Activated CD8-positive, alpha-beta T cell treated with anti-CD3 and anti-CD28 coated beads for 36 hours (primary cell): ENCODE data around the gene FAM32A. TPM values are rescaled to one million over a fixed set of nuclear protein-coding genes. Genes with fewer than 3 reads are reported as not detected.

ENCODE experiments used
- ATAC-seq: fragments of 200-7000 bp; cut with Tn5 transposase; one replicate; pipeline ENCODE4 v1.10.0; 2021; ENCODE audit warnings: mild to moderate bottlenecking, moderate library complexity
- CTCF ChIA-PET: fragments of 350-600 bp; sonication (Branson Sonifier 250); formaldehyde crosslinking; loops from one replicate; lab custom pipeline; 2021; ENCODE audit warnings: antibody characterized with exemption; lab: Charles Lee
- POLR2A ChIA-PET: fragments of 350-600 bp; sonication (Branson Sonifier 250); formaldehyde crosslinking; loops from one replicate; lab custom pipeline; 2021; ENCODE audit warnings: antibody characterized with exemption; lab: Charles Lee
- DNase-seq: peaks from one replicate; pipeline ENCODE4 v3.0.0-alpha.2; 2020
- H3K27ac Mint-ChIP-seq: one replicate; pipeline ENCODE4 v1.8.0; 2021; ENCODE audit warnings: mild to moderate bottlenecking, mixed read lengths
- H3K27me3 Mint-ChIP-seq: one replicate; pipeline ENCODE4 v1.8.0; 2021; ENCODE audit warnings: mixed read lengths
- H3K36me3 Mint-ChIP-seq: one replicate; pipeline ENCODE4 v1.8.0; 2021; ENCODE audit warnings: low read depth, mixed read lengths
- H3K4me1 Mint-ChIP-seq: one replicate; pipeline ENCODE4 v1.8.0; 2021; ENCODE audit warnings: low read depth, mixed read lengths
- H3K4me3 Mint-ChIP-seq: one replicate; pipeline ENCODE4 v1.8.0; 2021; ENCODE audit warnings: mild to moderate bottlenecking, moderate library complexity, mixed read lengths
- H3K9me3 Mint-ChIP-seq: one replicate; pipeline ENCODE4 v1.8.0; 2021; ENCODE audit warnings: mixed read lengths
- CTCF ChIP-seq: fragments of 200-600 bp; IDR thresholded peaks from one replicate; pipeline ENCODE4 v1.8.0; 2022; ENCODE audit warnings: antibody characterized with exemption, mild to moderate bottlenecking
- intact Hi-C: fragments of 100-400 bp; cut with micrococcal nuclease; formaldehyde crosslinking; loops from one replicate; pipeline ENCODE4 v1.10.0; 2022
- total RNA-seq, 2 experiments: library from RNA; stranded (reverse); gene quantifications; one replicate each; pipeline ENCODE4 v1.2.3, GENCODE V29; 2021

FAM32A gene
- total RNA-seq, 2 experiments from 2014 or later: 41.7 to 44.7 TPM

- ATAC-seq (no peak), DNase-seq (peak; percentile 30)
- Mint-ChIP-seq H3K4me3 (no peak overlapping the region), H3K4me1 (peaks cover 30% of the 10 kb centered on the region), H3K27ac (peak overlapping the region; percentile 42), H3K27me3 (no peaks in the 10 kb centered on the region), H3K36me3 (peaks cover 11% of the 10 kb centered on the region), H3K9me3 (no peaks in the 10 kb centered on the region)
- intact Hi-C loops: no loop called here
- POLR2A ChIA-PET: interaction anchor here (0.6 kb wide), 1 partner anchor 21 kb away, joined by 3 read pairs; no protein-coding TSS in a partner anchor
- TF ChIP-seq CTCF: no peak
- CTCF ChIA-PET: interaction anchor here (1.1 kb wide), 1 partner anchor 19 kb away, joined by 4 read pairs; no protein-coding TSS in a partner anchor
Measured at GRCh38 chr19:16141043-16141442, 44.2 kb upstream of the FAM32A start.

GRCh38 chr19:16142032-16142580 lies 43.1 kb upstream of the FAM32A start:
- ATAC-seq (no peak), DNase-seq (no peak)
- peak overlapping the region; percentile 46 for H3K27ac Mint-ChIP-seq
- no peak for TF ChIP-seq CTCF
- no peaks in the 10 kb centered on the region for H3K9me3 Mint-ChIP-seq
- no peak overlapping the region for H3K4me3 Mint-ChIP-seq
- intact Hi-C loops: no loop called here
- peaks cover 14% of the 10 kb centered on the region for H3K36me3 Mint-ChIP-seq
- H3K4me1 Mint-ChIP-seq: peaks cover 34% of the 10 kb centered on the region
- ChIA-PET CTCF (interaction anchor here (0.7 to 1.2 kb wide), 4 partner anchors 20 to 80 kb away, joined by 3 to 4 read pairs (median 3); partner anchors contain the start of gene FAM32A), POLR2A (no interaction called here)
- H3K27me3 Mint-ChIP-seq: no peaks in the 10 kb centered on the region

- H3K27ac Mint-ChIP-seq: peak within 1 kb of the TSS; percentile 98
- ATAC-seq: peak; percentile 99
Measured at GRCh38 chr19:16143399-16144215, 41.6 kb upstream of the FAM32A start, which contains the start of gene HSH2D. TSS of gene HSH2D (plus strand) at chr19:16143685. CDS start at chr19:16148751, 5,066 bp downstream.

GRCh38 chr19:16144216-16144581 lies 41.0 kb upstream of the FAM32A start:
- intact Hi-C loops: no loop called here
- ATAC-seq (peak; percentile 9), DNase-seq (no peak)
- Mint-ChIP-seq H3K9me3 (no peaks in the 10 kb centered on the region), H3K4me1 (peaks cover 37% of the 10 kb centered on the region), H3K27me3 (no peaks in the 10 kb centered on the region), H3K4me3 (peak overlapping the region; percentile 98), H3K36me3 (peaks cover 18% of the 10 kb centered on the region), H3K27ac (peak overlapping the region; percentile 98)
- POLR2A ChIA-PET: interaction anchor here (0.8 to 2.6 kb wide), 16 partner anchors 8 to 74 kb away, joined by 3 to 12 read pairs (median 4); partner anchors contain the start of genes AP1M1, FAM32A, RAB8A and TPM4
- no peak for TF ChIP-seq CTCF
- CTCF ChIA-PET: interaction anchor here (0.7 to 4.1 kb wide), 6 partner anchors 23 to 515 kb away, joined by 3 to 19 read pairs (median 4); no protein-coding TSS in a partner anchor

More at GRCh38 chr19:16143399-16144215, 41.6 kb upstream of the FAM32A start, which contains the start of gene HSH2D:
- no peaks in the 10 kb centered on the region for H3K27me3 Mint-ChIP-seq
- POLR2A ChIA-PET: interaction anchor here (0.7 to 2.6 kb wide), 18 partner anchors 9 to 73 kb away, joined by 3 to 12 read pairs (median 4); partner anchors contain the start of genes AP1M1, FAM32A, RAB8A and TPM4
- TF ChIP-seq CTCF: no peak
- intact Hi-C loops: no loop called here
- peaks cover 34% of the 10 kb centered on the region for H3K4me1 Mint-ChIP-seq
- no peaks in the 10 kb centered on the region for H3K9me3 Mint-ChIP-seq
- peak within 1 kb of the TSS; percentile 98 for H3K4me3 Mint-ChIP-seq
- peak; percentile 94 for DNase-seq
- H3K36me3 Mint-ChIP-seq: peaks cover 14% of the 10 kb centered on the region
- CTCF ChIA-PET: interaction anchor here (0.7 to 4.1 kb wide), 7 partner anchors 22 to 514 kb away, joined by 3 to 19 read pairs (median 3); partner anchors contain the start of gene FAM32A
